Uterus (tissue), 2 donors: ENCODE measurements around the gene ZDHHC1.

Experiments
- POLR2A ChIP-seq, 2 donors: fragments of 450-650 bp; IDR thresholded peaks; one replicate each; pipeline ENCODE4 v1.6.1; 2016; ENCODE audit warnings: antibody characterized with exemption in 2 of 2, mild to moderate bottlenecking in 1 of 2, moderate library complexity in 1 of 2
- TF ChIP-seq, protein P1 (sequence below), 4 experiments: fragments of 200-600 bp in 2 of 4; fragments of 450-650 bp in 2 of 4; sonication (generic) in 2 of 4; IDR thresholded peaks; one replicate each; pipeline ENCODE4 v1.5.1; 2016 to 2019; ENCODE audit warnings: antibody characterized with exemption in 4 of 4, mild to moderate bottlenecking in 2 of 4, moderate library complexity in 1 of 4

DNA sequence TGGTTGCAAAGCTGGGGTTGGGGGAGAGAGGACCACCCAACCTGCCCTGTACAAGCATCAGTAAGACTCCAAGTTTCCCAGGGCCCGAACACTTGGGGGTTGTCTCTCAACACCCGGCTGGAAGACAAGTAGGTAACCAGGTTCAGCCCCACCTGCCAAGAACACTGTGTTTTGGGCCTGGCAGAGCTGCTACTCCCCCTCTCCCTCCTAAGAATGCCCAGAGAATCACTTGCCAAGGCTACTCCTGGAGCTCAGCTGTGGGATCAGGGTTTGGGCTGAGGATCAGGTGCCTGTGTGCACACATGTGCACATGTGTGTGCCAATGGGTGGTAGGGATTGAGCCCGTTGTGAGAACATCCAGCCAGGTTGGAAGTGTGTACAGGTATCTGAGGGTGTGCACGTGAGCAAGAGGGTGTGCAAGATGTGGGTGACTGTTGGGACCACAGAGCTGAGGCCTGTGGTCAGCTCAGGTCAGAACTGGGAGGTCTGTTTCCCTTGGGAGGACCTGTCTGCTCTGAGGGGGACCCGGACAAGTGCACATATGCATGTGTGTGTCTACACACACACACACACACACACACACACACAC, 16.9 kb upstream of the ZDHHC1 start:
- TF ChIP-seq, protein P1, sequence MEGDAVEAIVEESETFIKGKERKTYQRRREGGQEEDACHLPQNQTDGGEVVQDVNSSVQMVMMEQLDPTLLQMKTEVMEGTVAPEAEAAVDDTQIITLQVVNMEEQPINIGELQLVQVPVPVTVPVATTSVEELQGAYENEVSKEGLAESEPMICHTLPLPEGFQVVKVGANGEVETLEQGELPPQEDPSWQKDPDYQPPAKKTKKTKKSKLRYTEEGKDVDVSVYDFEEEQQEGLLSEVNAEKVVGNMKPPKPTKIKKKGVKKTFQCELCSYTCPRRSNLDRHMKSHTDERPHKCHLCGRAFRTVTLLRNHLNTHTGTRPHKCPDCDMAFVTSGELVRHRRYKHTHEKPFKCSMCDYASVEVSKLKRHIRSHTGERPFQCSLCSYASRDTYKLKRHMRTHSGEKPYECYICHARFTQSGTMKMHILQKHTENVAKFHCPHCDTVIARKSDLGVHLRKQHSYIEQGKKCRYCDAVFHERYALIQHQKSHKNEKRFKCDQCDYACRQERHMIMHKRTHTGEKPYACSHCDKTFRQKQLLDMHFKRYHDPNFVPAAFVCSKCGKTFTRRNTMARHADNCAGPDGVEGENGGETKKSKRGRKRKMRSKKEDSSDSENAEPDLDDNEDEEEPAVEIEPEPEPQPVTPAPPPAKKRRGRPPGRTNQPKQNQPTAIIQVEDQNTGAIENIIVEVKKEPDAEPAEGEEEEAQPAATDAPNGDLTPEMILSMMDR (IDR thresholded peaks at IDR 0.05): no peak
- no peak for TF ChIP-seq POLR2A (IDR thresholded peaks at IDR 0.05)
